BE2C (cell line): ENCODE data around the gene CSTB.

Source experiments
- DNase-seq: peaks from one replicate; pipeline ENCODE4 v3.0.0-alpha.2; 2020
- H3K27me3 ChIP-seq: fragments of 250-450 bp; sonication (Bioruptor Pico); 2 replicates; pipeline ENCODE4 v1.5.1; 2020; ENCODE audit warnings: mild to moderate bottlenecking
- H3K36me3 ChIP-seq: fragments of 250-450 bp; sonication (Bioruptor Pico); 2 replicates; pipeline ENCODE4 v1.5.1; 2020; ENCODE audit warnings: mild to moderate bottlenecking
- H3K4me1 ChIP-seq: fragments of 250-450 bp; sonication (Bioruptor Pico); 2 replicates; pipeline ENCODE4 v1.5.1; 2020
- H3K4me3 ChIP-seq: 2 replicates; pipeline ENCODE4 v1.5.1; 2011; ENCODE audit warnings: low read depth, low read length
- H3K9me3 ChIP-seq: fragments of 250-450 bp; sonication (Bioruptor Pico); 2 replicates; pipeline ENCODE4 v1.5.1; 2020
- TF ChIP-seq, protein P1 (sequence below): IDR thresholded peaks from 2 replicates; pipeline ENCODE4 v1.5.1; 2012; ENCODE audit warnings: mild to moderate bottlenecking, low read depth, low read length

CSTB gene

DNA sequence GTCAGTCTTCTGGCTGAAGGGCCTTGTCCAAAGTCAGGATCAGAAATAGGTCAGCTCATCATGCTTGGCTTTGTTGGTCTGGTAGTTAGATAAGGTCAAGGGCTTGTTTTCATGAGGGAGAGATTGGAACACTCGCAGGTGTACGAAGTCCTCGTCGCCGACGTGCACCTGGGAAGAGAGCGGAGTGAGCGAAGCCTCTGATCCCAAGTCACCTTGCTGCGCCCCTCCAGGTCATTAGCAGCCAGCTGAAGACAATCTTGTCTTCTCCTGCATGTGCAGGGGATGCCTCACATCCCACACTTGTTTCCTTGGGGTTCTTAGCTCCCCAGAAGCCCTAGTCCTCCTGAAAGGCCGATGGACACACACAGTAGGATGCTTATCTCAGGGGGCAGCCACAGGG is 1.9 kb downstream of the CSTB start:
- Histone ChIP-seq H3K4me1 (no peaks in the 10 kb centered on the region; the same call in 1 of the 2 replicates), H3K4me3 (no peak overlapping the region), H3K36me3 (peaks cover 20% of the 10 kb centered on the region), H3K9me3 (no peaks in the 10 kb centered on the region), H3K27me3 (no peaks in the 10 kb centered on the region)
- TF ChIP-seq, protein P1, sequence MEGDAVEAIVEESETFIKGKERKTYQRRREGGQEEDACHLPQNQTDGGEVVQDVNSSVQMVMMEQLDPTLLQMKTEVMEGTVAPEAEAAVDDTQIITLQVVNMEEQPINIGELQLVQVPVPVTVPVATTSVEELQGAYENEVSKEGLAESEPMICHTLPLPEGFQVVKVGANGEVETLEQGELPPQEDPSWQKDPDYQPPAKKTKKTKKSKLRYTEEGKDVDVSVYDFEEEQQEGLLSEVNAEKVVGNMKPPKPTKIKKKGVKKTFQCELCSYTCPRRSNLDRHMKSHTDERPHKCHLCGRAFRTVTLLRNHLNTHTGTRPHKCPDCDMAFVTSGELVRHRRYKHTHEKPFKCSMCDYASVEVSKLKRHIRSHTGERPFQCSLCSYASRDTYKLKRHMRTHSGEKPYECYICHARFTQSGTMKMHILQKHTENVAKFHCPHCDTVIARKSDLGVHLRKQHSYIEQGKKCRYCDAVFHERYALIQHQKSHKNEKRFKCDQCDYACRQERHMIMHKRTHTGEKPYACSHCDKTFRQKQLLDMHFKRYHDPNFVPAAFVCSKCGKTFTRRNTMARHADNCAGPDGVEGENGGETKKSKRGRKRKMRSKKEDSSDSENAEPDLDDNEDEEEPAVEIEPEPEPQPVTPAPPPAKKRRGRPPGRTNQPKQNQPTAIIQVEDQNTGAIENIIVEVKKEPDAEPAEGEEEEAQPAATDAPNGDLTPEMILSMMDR = no peak
- DNase-seq = no peak

DNA sequence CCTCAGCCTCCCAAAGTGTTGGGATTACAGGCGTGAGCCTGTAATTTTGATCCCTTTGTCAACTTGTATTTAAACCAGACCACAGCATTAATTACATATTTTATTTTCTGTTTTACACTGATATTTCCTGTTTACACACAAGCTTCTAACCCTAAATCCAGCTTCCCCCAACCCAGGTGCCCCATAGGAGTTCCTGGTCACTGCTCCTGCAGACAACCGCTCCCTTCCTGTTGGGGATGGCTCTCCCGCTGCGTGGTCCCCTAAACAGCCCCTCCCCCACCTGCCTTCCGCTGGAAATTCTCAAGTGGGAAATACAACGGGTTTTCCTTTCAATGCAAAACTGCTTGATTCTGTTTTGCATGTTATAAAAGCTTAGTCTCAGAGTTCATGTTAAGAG is 3.7 kb downstream of the CSTB start:
- no peak for DNase-seq
- Histone ChIP-seq H3K4me3 (no peak overlapping the region), H3K27me3 (no peaks in the 10 kb centered on the region), H3K36me3 (peaks cover 20% of the 10 kb centered on the region), H3K4me1 (peaks cover 9% of the 10 kb centered on the region), H3K9me3 (no peaks in the 10 kb centered on the region)
- TF ChIP-seq, protein P1 = no peak

DNA sequence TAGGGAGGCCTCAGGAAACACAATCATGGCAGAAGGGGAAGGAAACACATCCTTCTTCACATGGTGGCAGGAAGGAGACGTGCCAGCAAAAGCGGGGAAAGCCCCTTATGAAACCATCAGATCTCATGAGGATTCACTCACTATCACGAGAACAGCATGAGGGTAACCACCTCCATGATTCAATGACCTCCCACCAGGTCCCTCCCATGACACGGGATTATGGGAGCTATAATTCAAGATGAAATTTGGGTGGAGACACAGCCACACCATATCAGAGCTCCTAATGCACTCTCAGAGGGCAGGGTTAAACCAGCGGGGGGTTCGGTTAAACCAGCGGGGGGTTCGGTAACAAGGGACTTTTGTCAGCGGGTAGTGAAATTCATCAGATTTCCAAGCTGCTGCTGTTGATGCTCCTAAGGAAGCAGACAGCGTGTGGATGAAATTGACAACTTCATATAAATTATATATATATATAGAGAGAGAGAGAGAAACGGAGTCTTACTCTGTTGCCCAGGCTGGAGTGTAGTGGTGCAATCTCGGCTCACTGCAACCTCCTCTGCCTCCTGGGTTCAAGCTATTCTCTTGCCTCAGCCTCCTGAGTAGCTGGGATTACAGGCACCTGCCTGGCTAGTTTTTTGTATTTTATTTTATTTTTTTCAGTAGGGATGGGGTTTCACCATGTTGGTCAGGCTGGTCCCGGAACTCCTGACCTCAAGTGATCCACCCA is 4.2 kb downstream of the CSTB start:
- Histone ChIP-seq H3K4me1 (peaks cover 9% of the 10 kb centered on the region), H3K36me3 (peaks cover 20% of the 10 kb centered on the region), H3K27me3 (no peaks in the 10 kb centered on the region), H3K4me3 (no peak overlapping the region), H3K9me3 (no peaks in the 10 kb centered on the region)
- TF ChIP-seq, protein P1 = no peak
- no peak for DNase-seq

DNA sequence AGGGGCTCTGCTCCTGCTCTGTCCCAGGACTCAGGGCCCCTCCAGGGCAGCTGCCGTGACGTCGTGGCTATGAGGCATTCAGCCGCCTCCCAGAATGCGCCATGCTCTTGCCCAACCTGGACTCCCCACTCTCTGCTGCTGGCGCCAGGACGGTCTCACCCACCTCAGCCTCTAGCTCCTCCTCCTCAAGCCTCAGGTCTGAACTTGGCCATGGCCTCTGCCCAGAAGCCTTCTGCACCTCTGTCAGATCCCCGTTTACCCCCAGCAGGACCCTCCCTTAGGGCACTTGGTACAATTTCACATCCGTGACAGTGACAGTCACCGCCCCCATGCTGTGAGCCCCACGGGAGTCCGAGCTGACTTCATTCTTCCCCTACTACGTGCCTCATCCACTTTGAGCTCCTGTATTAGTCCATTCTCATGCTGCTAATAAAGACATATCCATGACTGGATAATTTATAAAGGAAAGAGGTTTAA is 4.9 kb downstream of the CSTB start:
- TF ChIP-seq, protein P1 = no peak
- Histone ChIP-seq H3K36me3 (peaks cover 20% of the 10 kb centered on the region), H3K4me1 (peaks cover 9% of the 10 kb centered on the region), H3K4me3 (no peak overlapping the region), H3K27me3 (no peaks in the 10 kb centered on the region), H3K9me3 (no peaks in the 10 kb centered on the region)
- no peak for DNase-seq

DNA sequence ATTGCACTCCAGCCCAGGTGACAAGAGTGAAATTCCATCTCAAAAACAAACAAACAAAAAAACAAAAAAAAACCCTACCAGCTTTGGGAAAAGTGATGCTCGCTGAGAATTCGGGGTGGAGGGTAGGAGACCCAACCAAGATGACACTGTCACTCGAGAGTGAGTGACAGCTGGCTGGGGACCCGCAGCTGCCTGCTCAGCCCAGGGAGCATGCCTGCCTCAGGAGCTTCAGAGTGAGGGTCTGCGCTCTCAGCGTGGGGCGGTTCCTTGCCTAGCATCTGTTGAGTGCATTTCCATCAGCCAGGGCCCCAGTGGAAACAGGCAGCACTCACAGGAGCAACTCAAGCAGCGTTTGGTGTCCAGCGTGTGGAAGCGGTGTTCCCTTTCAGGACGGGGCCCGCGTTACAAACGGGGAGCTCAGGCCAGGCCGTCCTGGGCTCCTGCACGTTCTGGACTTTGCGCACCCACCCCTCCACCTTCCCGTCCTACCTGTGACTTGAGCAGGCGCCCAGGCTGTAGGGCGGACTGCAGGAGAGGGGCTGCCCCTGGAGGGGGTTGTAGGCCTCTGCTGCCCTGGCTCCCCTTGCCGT is 5.9 kb downstream of the CSTB start:
- no peak for DNase-seq
- H3K4me3 ChIP-seq = no peak overlapping the region
- no peaks in the 10 kb centered on the region for H3K9me3 ChIP-seq
- H3K27me3 ChIP-seq = no peaks in the 10 kb centered on the region
- peaks cover 17% of the 10 kb centered on the region for H3K36me3 ChIP-seq
- H3K4me1 ChIP-seq = peaks cover 9% of the 10 kb centered on the region
- TF ChIP-seq, protein P1 = no peak

DNA sequence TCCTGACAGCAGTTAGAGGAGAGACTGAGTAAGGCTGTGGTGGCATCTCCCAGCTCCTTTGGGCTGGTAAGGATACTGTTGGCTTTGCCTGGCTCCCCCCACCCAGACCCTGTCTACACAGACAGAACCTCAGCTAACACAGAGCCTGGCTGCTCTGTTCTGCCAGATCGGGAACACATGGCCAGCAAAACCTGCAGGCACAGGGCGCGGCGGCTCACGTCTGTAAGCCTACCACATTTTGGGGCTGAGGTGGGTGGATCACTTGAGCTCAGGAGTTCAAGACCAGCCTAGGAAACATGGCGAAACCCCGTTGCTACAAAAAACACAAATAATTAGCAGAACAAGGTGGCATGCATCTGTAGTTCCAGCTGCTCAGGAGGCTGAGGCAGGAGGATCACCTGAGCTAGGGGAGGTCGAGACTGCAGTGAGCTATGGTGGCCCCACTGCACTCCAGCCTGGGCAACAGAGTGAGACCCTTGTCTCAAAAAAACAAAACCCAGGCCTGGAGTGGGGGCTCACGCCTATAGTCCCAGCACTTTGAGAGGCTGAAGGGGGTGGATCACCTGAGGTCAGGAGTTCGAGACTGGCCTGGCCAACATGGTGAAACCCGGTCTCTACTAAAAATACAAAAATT is 6.7 kb downstream of the CSTB start:
- H3K4me1 ChIP-seq = peaks cover 9% of the 10 kb centered on the region
- no peak for DNase-seq
- peaks cover 17% of the 10 kb centered on the region for H3K36me3 ChIP-seq
- no peak overlapping the region for H3K4me3 ChIP-seq
- TF ChIP-seq, protein P1 = no peak
- no peaks in the 10 kb centered on the region for H3K9me3 ChIP-seq
- H3K27me3 ChIP-seq = no peaks in the 10 kb centered on the region
